NCI-H2227 treated with DMSO at 0.1 percent for 48 hours (cell line): ENCODE data around the gene CPED1.
"Not testable (repeated sequence)": the region's sequence is repeated elsewhere in the genome, so short reads cannot be mapped to it uniquely, and the experiment has no call there.

ENCODE experiments used
- DNase-seq: peaks from one replicate; lab custom pipeline; 2025; lab: John Stamatoyannopoulos, UW

Gene CPED1

DNA sequence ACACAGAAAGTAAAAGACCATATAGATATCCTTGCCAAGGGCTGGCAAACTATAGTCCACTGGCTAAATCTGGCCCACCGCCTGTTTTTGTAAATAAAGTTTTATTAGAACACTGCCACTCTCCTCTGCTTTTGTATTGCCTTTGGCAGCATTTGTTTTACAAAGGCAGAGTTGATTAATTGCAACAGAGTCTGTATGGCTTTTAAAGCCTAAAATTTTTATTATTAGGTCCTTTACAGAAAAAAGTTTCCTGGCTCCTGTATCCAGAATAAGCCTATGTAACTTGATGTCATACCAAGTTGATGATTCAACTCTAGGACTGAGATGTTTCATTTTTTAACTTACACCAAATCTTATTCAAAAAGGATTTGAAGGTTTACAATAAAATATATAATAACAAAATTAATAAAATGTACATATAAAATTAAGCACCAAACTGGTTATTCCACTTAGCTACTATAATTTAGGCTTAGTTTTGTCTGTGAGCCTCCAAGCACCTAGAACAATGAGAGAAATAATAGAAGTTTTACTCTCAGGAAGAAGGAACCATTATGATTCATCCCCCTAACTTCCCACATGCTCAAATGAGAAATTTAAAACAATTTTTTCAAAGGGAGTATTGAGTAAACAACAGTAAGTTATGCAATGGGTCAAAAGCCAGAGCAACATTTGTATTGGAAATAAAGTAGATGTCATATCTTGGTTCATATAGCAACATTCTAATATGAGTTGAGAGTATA lies 31.9 kb downstream of the CPED1 start:
- no peak for DNase-seq

DNA sequence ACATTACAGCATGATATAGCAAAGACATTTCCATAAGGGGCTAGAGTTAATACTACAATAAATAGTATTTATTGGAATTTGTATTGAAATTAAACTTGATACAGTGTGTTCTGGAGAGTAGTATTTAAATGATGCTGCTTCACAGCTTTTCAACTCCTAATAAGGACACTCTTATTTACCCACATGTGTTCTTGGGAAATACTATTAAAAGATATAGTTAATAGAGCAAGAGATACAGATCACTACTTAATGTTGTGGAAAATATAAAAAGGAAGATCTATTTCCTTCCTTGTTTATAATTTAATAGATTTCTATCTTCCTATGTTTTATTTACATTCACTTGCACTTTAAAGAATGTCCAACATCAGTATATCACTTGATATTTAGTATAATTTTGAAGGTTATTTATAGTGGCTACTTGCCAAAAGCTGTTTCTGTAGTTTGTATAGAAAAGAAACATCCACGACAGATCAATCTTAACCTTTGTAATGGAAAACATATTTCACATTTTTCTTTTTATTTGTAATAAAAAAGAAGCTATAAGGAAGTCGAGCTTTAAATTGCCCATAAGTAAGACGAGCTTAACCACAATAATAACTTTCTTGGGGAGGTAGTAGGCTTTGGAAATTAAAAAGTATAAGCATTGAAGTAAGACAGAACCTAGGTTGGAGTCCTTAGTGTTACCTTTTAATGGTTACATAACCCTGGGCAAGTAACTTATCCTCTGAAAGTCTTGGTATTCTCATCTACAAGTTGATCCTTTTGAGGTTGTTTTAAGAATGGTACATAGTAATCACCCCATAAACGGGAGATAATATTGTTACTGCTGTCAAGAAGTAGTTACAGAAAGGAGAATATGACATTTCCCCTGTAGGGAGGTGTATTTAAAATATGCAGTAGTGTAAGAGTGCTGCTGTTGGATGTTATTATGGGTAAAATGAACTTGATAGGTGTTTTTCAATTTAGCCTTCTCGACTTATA lies 32.8 kb downstream of the CPED1 start:
- DNase-seq = no peak

DNA sequence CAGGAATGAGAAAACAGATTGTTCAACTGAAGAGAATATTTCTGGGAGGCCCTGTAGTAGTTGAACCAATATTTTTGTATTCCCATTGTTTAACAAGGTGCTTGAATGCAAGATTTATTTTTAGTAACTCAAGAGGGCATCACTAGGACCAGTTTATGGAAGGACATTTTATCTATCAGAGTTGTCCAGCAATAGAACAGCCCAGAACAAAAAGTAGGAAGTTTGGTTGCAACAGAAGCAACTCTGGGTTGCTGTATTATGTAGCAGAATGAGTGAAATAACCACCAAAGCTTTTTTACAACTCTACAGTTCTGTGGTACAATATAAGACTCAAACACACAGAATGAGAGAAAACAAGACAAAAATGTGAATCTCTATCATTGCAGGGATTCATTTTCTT lies 34.7 kb downstream of the CPED1 start:
- no peak for DNase-seq

DNA sequence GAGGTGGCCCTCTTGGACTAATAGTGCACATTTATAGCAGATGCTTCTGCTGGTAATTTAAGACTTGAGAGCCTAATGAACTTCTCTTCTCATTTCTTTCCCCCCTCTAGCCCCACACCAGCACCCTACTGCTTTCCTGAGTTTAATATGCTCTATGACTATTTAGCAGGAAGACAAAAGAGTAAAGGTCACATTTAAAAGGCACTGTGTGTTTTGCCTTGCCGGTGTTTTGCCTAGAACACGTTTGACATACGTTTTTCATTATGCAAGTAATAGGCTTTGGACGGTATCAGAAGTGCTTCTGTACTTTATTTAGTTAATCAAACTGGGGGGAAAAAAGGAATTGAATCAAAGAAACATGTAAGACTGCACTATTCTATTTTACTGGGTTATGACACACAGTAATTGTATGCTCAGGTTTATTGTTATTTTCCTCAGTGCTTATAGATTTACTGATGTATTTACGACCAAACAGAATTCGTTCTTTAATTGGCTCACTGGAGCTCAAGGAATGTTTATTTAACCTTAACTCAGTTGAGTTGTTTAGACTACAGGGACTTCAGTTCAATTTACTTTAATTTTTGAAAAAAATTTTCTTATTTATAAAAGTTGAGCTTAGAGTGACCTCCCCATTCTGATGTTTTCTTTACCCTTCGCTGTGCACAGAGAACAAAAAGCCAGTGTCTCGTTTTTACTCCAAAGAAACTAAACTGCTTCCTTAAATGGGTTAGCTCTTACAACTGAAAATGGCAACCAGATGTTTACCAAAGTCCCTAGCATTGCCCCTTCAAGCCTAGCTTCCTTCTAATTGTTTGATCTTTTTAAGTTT lies 35.4 kb downstream of the CPED1 start:
- DNase-seq = no peak

DNA sequence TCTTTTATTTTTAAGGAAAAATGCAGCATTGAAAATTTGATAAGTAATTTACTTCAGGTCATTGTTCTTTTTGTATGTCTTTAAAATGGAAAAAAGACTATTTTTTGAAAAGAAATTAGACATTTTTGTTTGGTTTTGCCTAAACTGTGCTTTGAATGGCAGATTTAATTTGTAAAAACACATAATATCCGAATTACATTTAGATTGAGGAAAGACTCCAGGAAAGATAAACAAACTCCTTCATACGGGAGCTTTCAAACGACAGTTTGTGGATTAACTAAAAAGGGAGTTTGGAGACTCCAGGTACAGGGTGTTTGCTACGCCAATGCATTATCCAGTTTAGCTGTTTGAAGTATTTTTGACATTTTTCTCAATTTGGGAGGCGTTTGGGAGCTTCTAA lies 36.1 kb downstream of the CPED1 start:
- DNase-seq = no peak

DNA sequence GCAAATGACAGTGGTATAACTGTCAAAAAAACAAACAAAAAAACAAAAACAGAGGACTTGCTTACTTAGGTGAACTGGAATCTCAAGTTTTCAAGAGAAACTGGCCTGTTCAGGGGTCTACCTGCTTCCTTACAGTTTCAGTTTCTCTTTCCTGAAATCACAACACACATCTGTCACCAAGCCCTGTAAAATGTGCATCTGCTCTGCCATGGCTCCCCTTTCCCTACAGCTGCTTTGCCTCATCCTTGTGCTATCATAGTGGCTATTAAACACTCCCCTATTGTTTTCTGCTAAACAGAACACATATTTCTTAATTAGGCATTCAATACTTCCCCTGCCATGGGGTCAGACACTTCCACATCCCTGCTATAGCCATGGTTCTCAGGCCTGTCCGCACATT lies 37.6 kb downstream of the CPED1 start:
- DNase-seq = no peak

DNA sequence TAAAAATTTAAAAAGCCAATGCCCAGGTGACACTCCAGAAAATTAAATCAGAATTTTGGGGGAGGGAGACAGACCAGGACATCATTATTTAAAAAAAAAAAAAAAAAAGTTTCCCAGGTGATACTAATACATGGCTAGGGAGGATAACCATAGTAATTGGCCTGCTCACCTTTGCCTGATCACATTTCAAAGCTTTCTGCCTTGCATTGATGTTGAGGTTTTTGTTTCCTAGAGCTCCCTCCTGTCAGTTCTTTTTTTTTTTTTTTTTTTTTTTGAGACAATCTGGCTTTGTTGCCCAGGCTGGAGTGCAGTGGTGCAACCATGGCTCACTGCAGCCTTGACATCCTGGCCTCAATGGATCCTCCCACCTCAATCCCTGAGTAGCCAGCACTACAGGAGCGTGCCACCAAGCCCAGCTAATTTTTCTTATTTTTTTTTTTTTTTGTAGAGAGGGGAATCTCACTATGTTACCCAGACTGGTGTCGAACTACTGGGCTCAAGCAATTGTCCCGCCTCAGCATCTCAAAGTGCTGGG lies 38.1 kb downstream of the CPED1 start:
- DNase-seq = no peak

DNA sequence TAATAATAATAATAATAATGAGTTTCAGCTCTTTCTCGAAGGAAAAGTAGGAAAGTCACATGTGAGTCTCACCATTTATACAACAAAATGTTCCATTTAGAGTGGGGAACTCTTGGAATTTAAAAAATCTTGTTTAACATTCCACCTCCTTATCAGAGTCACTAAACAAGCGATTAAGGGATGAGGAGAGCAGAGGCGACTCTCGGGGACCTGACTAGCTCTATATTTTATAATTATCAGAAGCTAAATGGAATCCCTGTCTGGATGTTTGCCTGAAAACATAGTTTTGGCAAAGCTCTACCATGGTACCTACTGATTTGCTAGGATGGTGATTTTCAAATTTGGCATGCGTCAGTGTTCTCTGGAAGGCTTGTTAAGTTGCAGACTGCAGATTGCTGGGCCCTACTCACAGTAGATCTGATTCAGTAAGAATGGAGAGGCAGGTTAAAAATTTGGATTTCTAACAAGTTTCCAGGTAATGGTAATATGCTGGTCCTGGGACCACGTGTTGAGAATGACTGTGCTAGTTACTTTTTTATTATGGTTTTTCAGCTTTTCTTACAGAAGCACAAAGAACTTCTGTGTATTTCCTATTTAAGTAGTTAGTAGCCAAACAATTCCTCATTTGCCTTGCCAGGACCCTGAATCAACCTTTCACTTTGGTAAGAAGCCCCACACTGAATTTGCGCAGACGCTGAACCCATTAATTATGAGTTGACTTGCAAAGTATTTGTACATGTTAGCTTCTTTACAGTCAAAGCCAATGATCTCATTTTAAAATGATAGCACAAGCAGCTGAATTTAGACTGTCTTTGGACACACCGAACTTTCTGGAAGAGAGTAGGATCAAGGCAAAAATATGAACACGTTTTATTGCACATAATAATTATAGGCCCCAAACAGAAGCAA lies 39.5 kb downstream of the CPED1 start:
- DNase-seq = no peak

DNA sequence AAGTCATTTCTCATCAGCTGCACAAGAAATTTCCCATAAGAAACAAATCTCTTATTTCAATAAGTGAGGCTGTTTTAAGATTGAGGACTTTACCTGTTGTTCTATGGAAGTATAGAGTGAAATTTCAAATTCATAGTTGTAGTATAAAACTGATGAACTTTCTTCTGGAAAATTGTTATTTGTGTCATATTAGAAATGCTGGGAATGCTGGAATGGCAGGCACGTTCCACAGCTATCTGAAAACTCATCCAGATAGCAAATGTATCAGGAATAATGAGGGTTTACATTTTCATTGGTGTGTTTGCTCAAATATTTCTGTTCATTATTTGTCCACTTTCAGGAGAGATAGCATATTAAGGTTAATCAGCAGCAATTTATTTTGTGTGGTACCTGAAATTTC lies 40.8 kb downstream of the CPED1 start:
- no peak for DNase-seq

DNA sequence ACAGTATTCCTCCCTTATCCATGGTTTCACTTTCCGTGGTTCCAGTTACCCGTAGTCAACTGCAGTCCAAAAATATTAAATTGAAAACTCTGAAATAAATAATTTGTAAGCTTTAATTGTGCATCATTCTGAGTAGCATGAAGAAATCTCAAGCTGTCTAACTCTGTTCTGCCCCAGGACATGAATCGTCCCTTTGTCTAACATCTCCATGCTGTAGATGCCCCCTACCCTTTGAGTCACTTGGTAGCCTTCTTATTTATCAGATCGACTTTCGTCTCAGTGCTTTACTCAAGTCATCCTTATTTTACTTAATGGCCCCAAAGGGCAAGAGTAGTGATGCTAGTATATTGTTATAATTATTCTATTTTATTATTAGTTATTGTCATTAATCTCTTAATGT lies 41.8 kb downstream of the CPED1 start:
- DNase-seq = no peak

DNA sequence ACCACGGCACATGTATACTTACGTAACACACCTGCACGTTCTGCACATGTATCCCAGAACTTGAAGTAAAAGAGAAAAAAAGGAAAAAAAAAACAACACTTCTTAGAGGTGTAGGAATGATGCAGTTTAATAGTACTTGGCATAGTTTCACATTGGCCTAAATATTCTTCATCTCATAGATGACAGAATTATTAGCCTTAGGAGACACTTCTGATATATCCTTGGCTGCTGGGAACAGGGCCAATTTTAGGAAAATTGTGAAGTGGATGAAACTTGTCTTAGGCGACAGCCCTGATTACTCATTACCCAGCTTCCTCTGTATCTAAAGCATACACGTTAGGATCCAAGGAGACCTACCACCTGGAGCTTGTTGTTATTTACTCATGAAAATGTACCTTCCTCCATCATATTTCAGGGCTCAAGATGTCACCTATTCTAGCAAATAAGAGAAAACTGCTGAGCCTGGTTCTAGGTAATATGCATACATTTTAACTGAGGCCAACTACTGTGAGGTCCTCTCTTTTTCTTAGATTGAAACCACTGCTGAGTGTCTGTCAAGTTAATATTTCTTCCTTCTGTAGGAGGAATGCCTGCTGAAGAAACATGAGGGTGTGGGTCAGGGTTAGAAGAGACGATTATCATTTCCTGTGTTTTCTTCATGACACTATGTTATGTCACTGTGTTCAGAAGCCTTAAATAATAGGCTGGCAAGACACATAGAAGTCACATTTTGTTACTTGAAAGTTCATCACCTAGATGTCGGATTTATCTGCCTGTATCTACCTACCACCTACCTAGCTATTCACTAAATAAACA lies 44.3 kb downstream of the CPED1 start:
- DNase-seq = no peak

DNA sequence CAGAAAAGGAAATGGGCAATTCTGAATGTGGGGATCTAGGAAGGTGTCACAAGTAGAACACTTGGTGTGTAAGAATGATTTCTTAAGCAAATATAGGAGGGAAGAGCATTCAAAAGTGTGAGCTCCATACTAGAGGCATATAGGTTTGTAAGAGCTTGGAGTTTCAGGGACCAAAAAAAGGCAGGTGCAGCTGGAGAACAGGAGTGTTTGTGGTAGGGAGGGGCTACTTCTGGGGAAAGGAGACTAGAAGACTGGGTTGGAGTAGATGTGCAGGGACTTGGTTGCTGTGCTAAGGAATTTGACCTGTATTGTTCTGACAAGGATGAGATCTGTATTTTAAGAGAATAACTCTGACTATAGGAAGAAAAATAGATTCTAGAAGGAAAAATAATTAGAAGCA lies 46.4 kb downstream of the CPED1 start:
- DNase-seq = no peak

DNA sequence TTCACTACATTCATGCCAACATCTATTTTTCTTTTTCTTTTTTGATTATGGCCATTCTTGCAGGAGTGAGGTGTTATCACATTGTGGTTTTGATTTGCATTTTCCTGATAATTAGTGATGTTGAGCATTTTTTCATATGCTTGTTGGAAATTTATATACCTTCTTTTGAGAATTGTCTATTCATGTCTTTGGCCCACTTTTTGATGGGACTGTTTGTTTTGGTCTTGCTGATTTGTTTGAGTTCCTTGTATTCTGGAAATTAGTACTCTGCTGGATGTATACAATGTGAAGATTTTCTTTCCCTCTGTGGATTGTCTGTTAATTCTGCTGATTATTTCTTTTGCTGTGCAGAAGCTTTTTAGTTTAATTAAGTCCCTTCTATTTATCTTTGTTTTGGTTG lies 48.3 kb downstream of the CPED1 start:
- not testable (repeated sequence) for DNase-seq

DNA sequence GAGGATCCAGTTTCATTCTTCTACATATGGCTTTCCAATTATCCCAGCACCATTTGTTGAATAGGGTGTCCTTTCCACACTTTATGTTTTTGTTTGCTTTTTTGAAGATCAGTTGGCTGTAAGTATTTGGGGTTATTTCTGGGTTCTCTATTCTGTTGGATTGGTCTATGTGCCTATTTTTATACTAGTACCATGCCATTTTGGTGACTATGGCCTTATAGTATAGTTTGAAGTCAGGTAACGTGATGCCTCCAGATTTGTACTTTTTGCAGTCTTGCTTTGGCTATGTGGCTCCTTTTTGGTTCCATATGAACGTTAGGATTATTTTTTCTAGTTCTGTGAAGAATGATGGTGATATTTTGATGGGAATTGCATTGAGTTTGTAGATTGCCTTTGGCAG lies 48.8 kb downstream of the CPED1 start:
- not testable (repeated sequence) for DNase-seq

DNA sequence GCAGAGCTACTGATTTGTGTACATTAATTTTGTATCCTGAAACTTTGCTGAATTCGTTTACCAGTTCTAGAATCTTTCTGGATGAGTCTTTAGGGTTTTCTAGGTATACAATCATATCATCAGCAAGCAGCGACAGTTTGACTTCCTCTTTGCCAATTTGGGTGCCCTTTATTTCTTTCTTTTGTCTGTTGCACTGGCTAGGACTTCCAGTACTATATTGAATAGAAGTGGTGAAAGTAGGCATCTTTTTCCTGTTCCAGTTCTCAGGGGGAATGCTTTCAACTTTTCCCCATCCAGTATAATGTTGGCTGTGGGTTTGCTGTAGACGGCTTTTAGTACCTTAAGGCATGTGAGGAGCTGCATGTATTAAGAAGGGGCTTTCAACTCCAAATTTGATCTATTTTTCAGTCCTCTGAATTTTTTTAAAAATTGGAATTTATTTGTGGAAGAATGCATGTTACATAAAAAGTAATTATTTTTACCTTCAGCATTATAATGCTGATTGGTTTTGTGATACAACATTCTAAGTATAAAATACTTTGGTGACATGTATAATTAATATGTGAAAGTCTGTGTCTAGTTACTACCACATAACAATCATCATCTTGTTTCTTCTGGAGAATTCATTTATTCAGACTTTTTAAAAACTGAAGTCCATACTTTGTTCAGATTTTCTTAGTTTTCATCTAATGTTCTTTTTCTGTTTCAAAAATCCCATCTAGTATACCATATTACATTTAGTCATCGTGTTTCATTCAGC lies 49.6 kb downstream of the CPED1 start:
- DNase-seq = no peak

DNA sequence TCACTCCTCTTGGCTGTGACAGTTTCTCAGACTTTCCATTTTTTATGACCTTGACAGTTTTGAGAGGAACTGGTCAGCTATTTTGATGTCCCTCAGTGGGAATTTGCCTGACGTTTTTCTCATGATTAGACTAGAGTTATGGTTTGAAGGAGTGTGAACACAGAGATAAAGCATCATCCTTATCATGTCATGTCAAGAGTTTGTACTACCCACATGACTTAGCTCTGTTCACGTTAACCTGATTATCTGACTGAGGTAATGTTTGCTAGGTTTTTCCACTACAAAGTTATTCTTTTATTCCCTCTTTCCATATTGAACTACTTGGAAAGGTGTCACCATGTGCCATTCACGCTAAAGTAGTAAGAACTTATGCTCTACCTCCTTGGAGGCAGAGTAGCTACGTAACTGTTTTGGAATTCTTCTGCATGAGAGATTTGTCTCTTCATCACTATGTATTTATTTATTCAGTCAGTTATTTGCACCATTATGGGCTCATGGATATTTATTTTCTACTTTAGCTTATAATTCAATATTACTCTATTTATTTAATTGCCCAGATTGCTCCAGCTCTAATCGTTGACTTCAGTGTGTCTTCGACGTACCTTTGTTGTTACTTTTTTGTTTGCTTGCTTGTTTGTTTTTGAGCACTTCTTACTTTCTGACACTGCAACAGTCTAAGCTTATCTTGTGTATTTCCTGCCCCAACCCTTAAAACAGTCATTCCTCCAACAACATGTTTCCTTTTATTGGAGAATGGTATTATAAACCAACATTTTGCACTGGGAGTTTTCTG lies 50.4 kb downstream of the CPED1 start:
- DNase-seq = no peak

DNA sequence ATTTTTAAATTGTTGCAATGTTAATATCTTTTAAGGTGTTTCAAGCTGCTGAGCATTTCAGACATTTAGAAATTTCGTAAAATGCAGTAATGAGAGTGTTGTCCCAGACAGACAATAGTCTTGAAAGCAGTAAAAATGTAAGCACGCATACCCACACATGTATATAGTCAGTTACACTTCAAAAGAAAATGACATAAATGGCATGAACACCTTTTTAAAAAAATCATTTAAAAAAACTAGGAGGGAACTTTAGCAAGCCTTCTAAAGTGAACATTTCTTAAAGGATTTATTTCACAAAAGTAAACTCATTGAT lies 51.0 kb downstream of the CPED1 start:
- DNase-seq = no peak

DNA sequence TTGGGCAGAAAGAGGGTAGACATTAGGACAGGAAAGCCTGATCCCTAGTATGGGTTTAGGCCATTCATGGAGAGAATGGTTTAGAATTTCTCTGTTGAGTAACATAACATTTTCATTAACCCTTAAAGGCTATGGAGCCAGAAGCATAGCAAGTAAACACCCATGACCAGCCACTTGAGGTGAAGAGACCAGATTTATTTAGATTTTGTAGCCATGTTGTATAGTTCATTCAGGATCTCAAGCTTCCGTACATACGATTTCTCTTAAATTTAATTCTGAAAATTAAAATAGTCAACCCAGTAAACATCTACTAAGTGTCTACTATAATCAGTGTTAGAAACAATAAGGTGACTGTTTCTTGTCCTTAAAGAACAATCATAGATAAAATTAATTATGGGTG lies 51.5 kb downstream of the CPED1 start:
- DNase-seq = no peak
